Stimulated activated CD4-positive, alpha-beta T cell treated with anti-CD3 and anti-CD28 coated beads, Interleukin-15, amount 100 ng/mL, for 24 hours (primary cell): ENCODE results near the gene CCDC184.
"Not testable (repeated sequence)": the region's sequence is repeated elsewhere in the genome, so short reads cannot be mapped to it uniquely, and the experiment has no call there.

Source experiments
- DNase-seq: peaks from one replicate; pipeline ENCODE4 v3.0.0-alpha.2; 2020

The CCDC184 gene

GRCh38 chr12:48180424-48180823 is 3.0 kb upstream of the CCDC184 start:
- DNase-seq, result no peak

GRCh38 chr12:48180857-48181495 is 2.5 kb upstream of the CCDC184 start:
- DNase-seq, result no peak

GRCh38 chr12:48182631-48183030 is 813 bp upstream of the CCDC184 start:
- peak; percentile 6 for DNase-seq

- DNase-seq, result peak; percentile 35
These were observed 568 bp downstream of the CCDC184 start for GRCh38 chr12:48183876-48184548.

- DNase-seq, result no peak
These were observed 1.1 kb downstream of the CCDC184 start for GRCh38 chr12:48184549-48184922.

- no peak for DNase-seq
These were observed 1.9 kb downstream of the CCDC184 start for GRCh38 chr12:48185181-48185919.

- DNase-seq, result no peak
These were observed 4.7 kb downstream of the CCDC184 start for GRCh38 chr12:48187916-48188695.

GRCh38 chr12:48189331-48190125 is 6.1 kb downstream of the CCDC184 start:
- DNase-seq, result peak; percentile 78

GRCh38 chr12:48191096-48191495 is 7.7 kb downstream of the CCDC184 start:
- DNase-seq, result no peak

GRCh38 chr12:48192861-48193260 is 9.4 kb downstream of the CCDC184 start:
- DNase-seq, result no peak

- DNase-seq, result no peak
These were observed 10.2 kb downstream of the CCDC184 start for GRCh38 chr12:48193623-48194022.

- DNase-seq, result no peak
These were observed 11.4 kb downstream of the CCDC184 start for GRCh38 chr12:48194799-48195201.

GRCh38 chr12:48197549-48197970 is 14.1 kb downstream of the CCDC184 start:
- DNase-seq, result no peak

- peak; percentile 97 for DNase-seq
These were observed 14.7 kb downstream of the CCDC184 start for GRCh38 chr12:48197971-48198671.

- peak; percentile 48 for DNase-seq
These were observed 15.2 kb downstream of the CCDC184 start for GRCh38 chr12:48198672-48198971.

GRCh38 chr12:48198985-48199384 is 15.5 kb downstream of the CCDC184 start:
- DNase-seq, result no peak

GRCh38 chr12:48199774-48200221 is 16.4 kb downstream of the CCDC184 start:
- no peak for DNase-seq

- DNase-seq, result no peak
These were observed 17.6 kb downstream of the CCDC184 start for GRCh38 chr12:48201091-48201490.

- no peak for DNase-seq
These were observed 18.1 kb downstream of the CCDC184 start for GRCh38 chr12:48201516-48201915.

GRCh38 chr12:48202766-48203165 is 19.3 kb downstream of the CCDC184 start:
- no peak for DNase-seq

GRCh38 chr12:48203192-48203591 is 19.7 kb downstream of the CCDC184 start, which contains the start of gene OR10AD1:
Gene OR10AD1, minus strand, starts transcription at chr12:48203292. Its CDS starts 0 bp downstream, at chr12:48203292.
- no peak for DNase-seq

GRCh38 chr12:48209495-48209894 is 26.1 kb downstream of the CCDC184 start:
- DNase-seq, result not testable (repeated sequence)
